ENCODE results near the gene FAM89B. TPM values are rescaled to one million over a fixed set of nuclear protein-coding genes. Genes with fewer than 3 reads are reported as not detected.

FAM89B gene
- total and polyA plus RNA-seq, 10 donors: 34.5 to 66.1 (median 48.4) TPM

DNA sequence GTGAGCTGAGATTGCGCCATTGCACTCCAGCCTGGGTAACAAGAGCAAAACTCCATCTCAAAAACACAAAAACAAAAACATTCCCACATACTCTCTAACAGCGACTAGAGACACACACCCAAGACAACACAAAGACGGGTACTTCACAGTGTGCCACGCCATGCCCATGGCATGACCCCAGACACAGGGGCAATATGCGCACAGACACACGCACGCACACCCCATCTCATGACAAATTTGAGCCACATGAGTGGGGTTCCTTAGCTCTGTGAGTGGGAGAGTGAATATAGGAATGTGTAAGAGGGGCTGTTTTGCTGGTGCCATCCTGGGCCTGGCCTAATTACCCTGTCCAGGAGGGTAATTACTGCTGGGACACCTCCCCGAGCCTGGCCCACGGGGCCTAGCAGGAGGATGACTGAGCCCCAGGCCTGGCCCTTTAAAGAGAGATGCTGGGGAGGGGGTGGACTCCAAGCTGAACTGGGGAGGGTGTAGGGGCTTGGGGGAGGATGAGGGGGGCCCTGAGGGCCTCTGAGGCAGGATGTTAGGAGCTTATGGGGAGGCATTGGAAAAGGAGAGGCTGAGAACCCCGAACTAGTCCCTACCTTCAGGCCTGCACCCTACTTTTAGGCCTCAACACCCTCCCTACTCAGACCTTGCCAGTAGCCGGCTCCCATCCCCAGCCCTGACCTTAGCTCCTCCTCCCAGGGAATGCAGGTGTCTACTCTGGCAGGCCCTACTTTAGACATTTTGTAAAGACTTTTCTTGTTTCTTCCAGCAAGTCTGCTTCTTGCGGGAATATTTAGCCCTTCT lies 15.7 kb upstream of the FAM89B start:
- Histone ChIP-seq H3K9me3 (no peaks in the 10 kb centered on the region), H3K36me3 (no peaks in the 10 kb centered on the region), H3K27me3 (replicated peaks in 1 of 7) (peaks cover 0 to 18% (median 0%) of the 10 kb centered on the region in 7 donors), H3K4me1 (peaks cover 56 to 95% (median 88%) of the 10 kb centered on the region in 6 donors), H3K27ac (peak overlapping the region; percentile 14 to 91 (median 88)), H3K4me3 (peak overlapping the region in 7 of 8 donors; percentile 15 to 76 (median 50))
- intact Hi-C loops (cut with DNase I; ENCODE audit: low total_unique reads): no loop called here
- 82 to 86% (median 86%) methylated on average over 12 of the region's 12 CpGs for WGBS, 5 donors
- no peak for DNase-seq
- TF ChIP-seq, protein P1, sequence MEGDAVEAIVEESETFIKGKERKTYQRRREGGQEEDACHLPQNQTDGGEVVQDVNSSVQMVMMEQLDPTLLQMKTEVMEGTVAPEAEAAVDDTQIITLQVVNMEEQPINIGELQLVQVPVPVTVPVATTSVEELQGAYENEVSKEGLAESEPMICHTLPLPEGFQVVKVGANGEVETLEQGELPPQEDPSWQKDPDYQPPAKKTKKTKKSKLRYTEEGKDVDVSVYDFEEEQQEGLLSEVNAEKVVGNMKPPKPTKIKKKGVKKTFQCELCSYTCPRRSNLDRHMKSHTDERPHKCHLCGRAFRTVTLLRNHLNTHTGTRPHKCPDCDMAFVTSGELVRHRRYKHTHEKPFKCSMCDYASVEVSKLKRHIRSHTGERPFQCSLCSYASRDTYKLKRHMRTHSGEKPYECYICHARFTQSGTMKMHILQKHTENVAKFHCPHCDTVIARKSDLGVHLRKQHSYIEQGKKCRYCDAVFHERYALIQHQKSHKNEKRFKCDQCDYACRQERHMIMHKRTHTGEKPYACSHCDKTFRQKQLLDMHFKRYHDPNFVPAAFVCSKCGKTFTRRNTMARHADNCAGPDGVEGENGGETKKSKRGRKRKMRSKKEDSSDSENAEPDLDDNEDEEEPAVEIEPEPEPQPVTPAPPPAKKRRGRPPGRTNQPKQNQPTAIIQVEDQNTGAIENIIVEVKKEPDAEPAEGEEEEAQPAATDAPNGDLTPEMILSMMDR (IDR thresholded peaks at IDR 0.05 in 8 of 11, conservative IDR thresholded peaks at IDR 0.05 in 3 of 11): no peak
- TF ChIP-seq POLR2AphosphoS5 (IDR thresholded peaks at IDR 0.05): no peak
- TF ChIP-seq POLR2A (IDR thresholded peaks at IDR 0.05): no peak

DNA sequence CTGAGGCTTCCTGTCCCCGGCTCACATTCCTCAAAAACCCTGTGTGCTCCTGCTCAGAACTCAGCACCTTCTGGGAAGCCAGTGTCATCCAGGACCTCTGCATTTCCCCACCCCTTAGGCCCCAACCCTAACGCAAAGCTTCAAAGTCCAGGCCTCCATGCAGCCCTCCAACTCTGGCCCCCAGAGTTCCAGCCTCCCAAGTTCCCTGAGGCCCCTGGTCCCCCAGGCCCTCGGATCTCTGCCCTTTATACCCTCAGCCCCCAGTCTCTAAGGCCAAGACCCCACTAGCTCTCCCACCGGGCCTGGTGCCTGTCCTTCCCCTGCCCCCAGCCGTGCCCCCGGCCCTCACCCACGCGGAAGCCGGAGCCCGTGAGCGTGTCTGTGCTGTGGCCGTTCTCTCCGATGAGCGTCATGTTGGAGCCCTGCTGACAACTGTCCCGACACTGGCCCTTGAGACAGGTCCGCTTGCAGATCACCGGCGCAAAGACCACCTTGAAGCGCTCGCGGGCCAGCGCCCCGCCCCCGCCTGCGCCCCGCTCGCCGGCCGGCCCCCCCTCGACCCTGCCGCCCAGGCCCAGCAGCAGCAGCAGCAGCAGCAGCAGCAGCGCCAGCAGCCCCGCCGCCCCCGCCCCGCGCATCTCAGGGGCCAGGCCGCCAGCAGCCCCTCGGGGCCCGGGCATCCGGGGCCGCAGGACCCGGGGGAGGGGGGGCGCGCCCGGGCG lies 14.9 kb upstream of the FAM89B start:
- 5 to 13% (median 6%) methylated on average over 18 to 47 of the region's 47 CpGs for WGBS, 5 donors
- Histone ChIP-seq H3K36me3 (no peaks in the 10 kb centered on the region), H3K4me3 (peak overlapping the region; percentile 35 to 76 (median 50)), H3K9me3 (no peaks in the 10 kb centered on the region), H3K27me3 (replicated peaks in 1 of 7) (peaks cover 0 to 18% (median 0%) of the 10 kb centered on the region in 7 donors), H3K27ac (peak overlapping the region; percentile 73 to 91 (median 88)), H3K4me1 (peaks cover 49 to 88% (median 80%) of the 10 kb centered on the region in 6 donors)
- intact Hi-C loops (cut with DNase I; ENCODE audit: low total_unique reads): no loop called here
- TF ChIP-seq, protein P1 (IDR thresholded peaks at IDR 0.05 in 8 of 11, conservative IDR thresholded peaks at IDR 0.05 in 3 of 11): no peak
- TF ChIP-seq POLR2A (IDR thresholded peaks at IDR 0.05): no peak
- TF ChIP-seq POLR2AphosphoS5 (IDR thresholded peaks at IDR 0.05): no peak
- DNase-seq: peak; percentile 87

- Histone ChIP-seq H3K9me3 (no peaks in the 10 kb centered on the region), H3K4me3 (peak within 1 kb of the TSS; percentile 35 to 76 (median 50)), H3K27me3 (replicated peaks in 1 of 7) (peaks cover 0 to 18% (median 0%) of the 10 kb centered on the region in 7 donors), H3K36me3 (no peaks in the 10 kb centered on the region), H3K4me1 (peaks cover 40 to 80% (median 72%) of the 10 kb centered on the region in 6 donors), H3K27ac (peak within 1 kb of the TSS; percentile 73 to 91 (median 88))
- TF ChIP-seq POLR2AphosphoS5 (IDR thresholded peaks at IDR 0.05): peak; percentile 54 to 82 (median 75)
- TF ChIP-seq, protein P1 (IDR thresholded peaks at IDR 0.05 in 8 of 11, conservative IDR thresholded peaks at IDR 0.05 in 3 of 11): peak in 1 of 11 experiments; percentile 8
- no peak for TF ChIP-seq POLR2A (IDR thresholded peaks at IDR 0.05)
- 0 to 1% (median 1%) methylated on average over 43 to 79 of the region's 79 CpGs for WGBS, 5 donors
- peak; percentile 89 for DNase-seq
- intact Hi-C loops (cut with DNase I; ENCODE audit: low total_unique reads): no loop called here
These were observed 14.1 kb upstream of the FAM89B start, which contains the start of gene LTBP3 for GRCh38 chr11:65558002-65558929. TSS of gene LTBP3 (minus strand) at chr11:65558359. CDS start at chr11:65557959, 400 bp downstream.

All from spleen (tissue), 11 donors.